SH-SY5Y (cell line): Measurements from ENCODE around the gene ULBP3.

Source experiments
- GATA2 ChIP-seq: IDR thresholded peaks from 2 replicates; pipeline ENCODE4 v1.6.1; 2011; ENCODE audit warnings: mild to moderate bottlenecking, low read depth, low read length
- GATA3 ChIP-seq: IDR thresholded peaks from 2 replicates; pipeline ENCODE4 v1.6.1; 2011; ENCODE audit warnings: low read depth, mild to moderate bottlenecking, low read length, moderate library complexity

GRCh38 chr6:150044621-150045145 is 24.2 kb downstream of the ULBP3 start:
- TF ChIP-seq GATA2 (no peak), GATA3 (no peak)
